Measurements from ENCODE around the gene CACNB2.

Gene CACNB2

GRCh38 chr10:18313140-18313530 lies 172.9 kb downstream of the CACNB2 start:
- Histone ChIP-seq H3K27ac (ENCODE audit: low read depth, low read length) (no peak overlapping the region), H3K4me1 (ENCODE audit: control insufficient read depth, insufficient read depth, low read length, unreplicated experiment) (peaks cover 9% of the 10 kb centered on the region), H3K79me2 (ENCODE audit: control insufficient read depth, insufficient read depth, low read length, unreplicated experiment) (no peaks in the 10 kb centered on the region), H3K4me3 (ENCODE audit: low read depth, low read length) (no peak overlapping the region), H3K36me3 (ENCODE audit: insufficient read depth, low read length) (no peaks in the 10 kb centered on the region), H2AFZ (ENCODE audit: low read length, unreplicated experiment) (no peak overlapping the region), H3K27me3 (ENCODE audit: insufficient read depth, low read length) (no peaks in the 10 kb centered on the region)

DNA sequence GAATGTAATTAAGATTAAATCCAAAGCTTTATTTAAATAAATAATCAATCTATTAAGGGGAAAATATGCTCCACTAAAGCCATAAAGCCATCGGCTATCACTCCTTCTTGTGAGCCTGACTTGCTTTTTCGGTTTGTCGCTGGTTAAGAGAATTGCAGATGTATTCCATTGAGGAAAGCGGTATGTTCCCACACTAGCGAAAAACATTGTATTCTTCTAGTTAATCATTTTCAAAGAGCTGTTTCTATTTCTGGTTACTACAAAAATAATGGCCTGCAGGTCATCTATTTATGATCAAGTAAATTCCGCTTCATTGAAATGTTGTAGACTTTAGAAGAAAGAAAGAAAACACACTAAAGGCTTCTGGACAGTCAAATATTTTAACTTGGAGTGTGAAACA lies 173.4 kb downstream of the CACNB2 start:
- H3K79me2 ChIP-seq (ENCODE audit: control insufficient read depth, insufficient read depth, low read length, unreplicated experiment): no peaks in the 10 kb centered on the region
- H3K27ac ChIP-seq (ENCODE audit: low read depth, low read length): no peak overlapping the region
- peaks cover 4% of the 10 kb centered on the region for H3K4me1 ChIP-seq (ENCODE audit: control insufficient read depth, insufficient read depth, low read length, unreplicated experiment)
- H3K36me3 ChIP-seq (ENCODE audit: insufficient read depth, low read length): no peaks in the 10 kb centered on the region
- no peaks in the 10 kb centered on the region for H3K27me3 ChIP-seq (ENCODE audit: insufficient read depth, low read length)
- H2AFZ ChIP-seq (ENCODE audit: low read length, unreplicated experiment): no peak overlapping the region
- no peak overlapping the region for H3K4me3 ChIP-seq (ENCODE audit: low read depth, low read length)

DNA sequence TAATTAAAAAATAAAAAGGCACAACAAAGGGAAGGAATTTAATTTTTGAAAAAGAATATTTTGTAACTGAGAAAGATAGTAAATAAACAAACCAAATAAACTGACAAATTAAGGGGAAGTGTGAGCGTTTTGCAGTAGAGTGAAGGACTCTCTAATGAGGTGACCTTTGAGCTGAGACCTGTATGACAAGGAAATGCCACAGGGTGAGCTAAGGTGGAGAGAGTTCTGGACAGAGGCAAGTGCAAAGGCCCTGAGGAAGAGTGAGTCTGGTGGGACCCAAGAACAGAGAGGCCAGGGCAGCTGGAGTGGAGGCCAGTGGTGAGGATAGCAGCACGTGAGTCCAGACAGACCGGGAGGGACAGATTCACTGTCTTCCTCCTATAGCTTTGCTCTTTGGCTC lies 179.4 kb downstream of the CACNB2 start:
- no peak overlapping the region for H3K27ac ChIP-seq (ENCODE audit: low read depth, low read length)

DNA sequence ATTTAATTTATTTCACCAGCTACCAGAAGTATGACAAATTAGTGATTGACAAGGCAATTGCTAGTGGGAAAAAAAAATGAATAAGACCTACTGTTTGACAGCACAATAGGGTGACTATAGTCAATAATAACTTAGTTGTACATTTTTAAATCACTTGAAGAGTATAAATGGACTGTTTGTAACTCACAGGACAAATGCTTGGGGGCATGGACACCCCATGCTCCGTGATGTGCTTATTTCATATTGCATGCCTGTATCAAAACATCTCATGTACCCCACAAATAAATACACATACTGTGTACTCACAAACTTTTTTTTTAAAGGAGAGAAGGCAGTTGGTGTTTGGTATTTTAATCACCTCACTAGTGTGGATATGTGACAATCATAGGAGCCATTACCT lies 181.1 kb downstream of the CACNB2 start:
- H3K79me2 ChIP-seq (ENCODE audit: control insufficient read depth, insufficient read depth, low read length, unreplicated experiment): no peaks in the 10 kb centered on the region
- H2AFZ ChIP-seq (ENCODE audit: low read length, unreplicated experiment): no peak overlapping the region
- H3K36me3 ChIP-seq (ENCODE audit: insufficient read depth, low read length): no peaks in the 10 kb centered on the region
- H3K27ac ChIP-seq (ENCODE audit: low read depth, low read length): no peak overlapping the region
- H3K4me1 ChIP-seq (ENCODE audit: control insufficient read depth, insufficient read depth, low read length, unreplicated experiment): no peaks in the 10 kb centered on the region
- no peaks in the 10 kb centered on the region for H3K27me3 ChIP-seq (ENCODE audit: insufficient read depth, low read length)
- no peak overlapping the region for H3K4me3 ChIP-seq (ENCODE audit: low read depth, low read length)

More for the DNA sequence above, 179.4 kb downstream of the CACNB2 start:
- H3K27me3 ChIP-seq (ENCODE audit: insufficient read depth, low read length): no peaks in the 10 kb centered on the region
- H3K4me3 ChIP-seq (ENCODE audit: low read depth, low read length): no peak overlapping the region
- H3K4me1 ChIP-seq (ENCODE audit: control insufficient read depth, insufficient read depth, low read length, unreplicated experiment): no peaks in the 10 kb centered on the region
- no peaks in the 10 kb centered on the region for H3K36me3 ChIP-seq (ENCODE audit: insufficient read depth, low read length)
- no peak overlapping the region for H2AFZ ChIP-seq (ENCODE audit: low read length, unreplicated experiment)
- H3K79me2 ChIP-seq (ENCODE audit: control insufficient read depth, insufficient read depth, low read length, unreplicated experiment): no peaks in the 10 kb centered on the region

GRCh38 chr10:18323916-18324315 lies 183.7 kb downstream of the CACNB2 start:
- Histone ChIP-seq H3K79me2 (ENCODE audit: control insufficient read depth, insufficient read depth, low read length, unreplicated experiment) (no peaks in the 10 kb centered on the region), H3K27me3 (ENCODE audit: insufficient read depth, low read length) (no peaks in the 10 kb centered on the region), H3K4me1 (ENCODE audit: control insufficient read depth, insufficient read depth, low read length, unreplicated experiment) (no peaks in the 10 kb centered on the region), H3K27ac (ENCODE audit: low read depth, low read length) (no peak overlapping the region), H3K36me3 (ENCODE audit: insufficient read depth, low read length) (no peaks in the 10 kb centered on the region), H2AFZ (ENCODE audit: low read length, unreplicated experiment) (no peak overlapping the region), H3K4me3 (ENCODE audit: low read depth, low read length) (no peak overlapping the region)

GRCh38 chr10:18325410-18325809 lies 185.2 kb downstream of the CACNB2 start:
- Histone ChIP-seq H3K36me3 (ENCODE audit: insufficient read depth, low read length) (no peaks in the 10 kb centered on the region), H3K4me3 (ENCODE audit: low read depth, low read length) (no peak overlapping the region), H2AFZ (ENCODE audit: low read length, unreplicated experiment) (no peak overlapping the region), H3K4me1 (ENCODE audit: control insufficient read depth, insufficient read depth, low read length, unreplicated experiment) (no peaks in the 10 kb centered on the region), H3K27me3 (ENCODE audit: insufficient read depth, low read length) (no peaks in the 10 kb centered on the region), H3K79me2 (ENCODE audit: control insufficient read depth, insufficient read depth, low read length, unreplicated experiment) (no peaks in the 10 kb centered on the region), H3K27ac (ENCODE audit: low read depth, low read length) (no peak overlapping the region)

DNA sequence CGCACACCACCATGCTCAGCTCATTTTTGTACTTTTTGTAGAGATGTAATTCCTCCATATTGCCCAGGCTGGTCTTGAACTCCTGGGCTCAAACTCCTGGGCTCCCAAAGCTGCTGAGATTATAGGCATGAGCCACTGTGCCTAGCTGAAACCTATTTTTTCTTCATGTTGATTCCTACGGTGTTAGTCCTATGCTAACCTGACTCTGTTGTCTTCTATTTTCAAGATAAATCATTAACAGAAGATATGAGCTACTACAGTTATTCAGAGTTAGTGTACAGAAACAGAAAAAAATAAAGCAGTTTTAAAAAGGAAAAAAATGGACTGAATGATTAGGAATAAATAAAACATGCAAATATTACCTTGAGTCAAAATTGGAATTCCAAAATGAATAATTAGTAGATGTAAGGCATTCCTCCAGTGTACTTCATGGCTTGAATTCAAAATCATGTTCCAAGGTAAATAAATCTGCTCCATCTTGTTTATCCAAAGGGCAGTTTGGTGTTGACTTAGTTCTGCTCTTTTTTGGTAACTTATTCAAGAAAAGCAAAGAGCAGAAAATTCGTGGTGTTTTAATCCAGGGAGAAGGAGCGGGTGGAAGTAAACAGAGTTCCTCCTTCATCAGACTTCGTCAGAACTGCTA lies 185.8 kb downstream of the CACNB2 start:
- H3K4me1 ChIP-seq (ENCODE audit: control insufficient read depth, insufficient read depth, low read length, unreplicated experiment): no peaks in the 10 kb centered on the region
- H3K27ac ChIP-seq (ENCODE audit: low read depth, low read length): no peak overlapping the region
- H3K36me3 ChIP-seq (ENCODE audit: insufficient read depth, low read length): no peaks in the 10 kb centered on the region
- no peaks in the 10 kb centered on the region for H3K27me3 ChIP-seq (ENCODE audit: insufficient read depth, low read length)
- no peak overlapping the region for H2AFZ ChIP-seq (ENCODE audit: low read length, unreplicated experiment)
- H3K4me3 ChIP-seq (ENCODE audit: low read depth, low read length): no peak overlapping the region
- no peaks in the 10 kb centered on the region for H3K79me2 ChIP-seq (ENCODE audit: control insufficient read depth, insufficient read depth, low read length, unreplicated experiment)

DNA sequence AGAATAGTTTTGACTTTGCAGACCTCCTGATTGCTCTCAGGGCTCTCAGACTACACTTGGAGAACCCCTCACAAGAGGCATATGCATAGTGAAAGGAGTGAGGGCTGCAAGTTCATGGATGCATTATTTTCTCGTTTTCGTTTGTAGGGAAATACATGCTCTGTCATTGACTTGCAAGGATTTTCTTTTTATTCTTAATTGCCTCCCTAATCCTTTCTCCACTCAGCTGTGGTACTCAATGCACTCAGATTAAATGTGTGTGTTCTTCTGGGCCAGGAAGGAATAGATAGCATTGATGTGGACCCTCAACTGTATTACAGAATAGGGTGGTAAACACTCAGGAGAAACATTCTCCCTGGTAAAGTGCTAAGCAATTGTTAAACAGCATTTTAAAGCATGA lies 188.7 kb downstream of the CACNB2 start:
- Histone ChIP-seq H2AFZ (ENCODE audit: low read length, unreplicated experiment) (no peak overlapping the region), H3K36me3 (ENCODE audit: insufficient read depth, low read length) (no peaks in the 10 kb centered on the region), H3K27ac (ENCODE audit: low read depth, low read length) (no peak overlapping the region), H3K4me3 (ENCODE audit: low read depth, low read length) (no peak overlapping the region), H3K79me2 (ENCODE audit: control insufficient read depth, insufficient read depth, low read length, unreplicated experiment) (no peaks in the 10 kb centered on the region), H3K4me1 (ENCODE audit: control insufficient read depth, insufficient read depth, low read length, unreplicated experiment) (peaks cover 1% of the 10 kb centered on the region), H3K27me3 (ENCODE audit: insufficient read depth, low read length) (no peaks in the 10 kb centered on the region)

GRCh38 chr10:18332048-18332447 lies 191.8 kb downstream of the CACNB2 start:
- H3K36me3 ChIP-seq (ENCODE audit: insufficient read depth, low read length): no peaks in the 10 kb centered on the region
- no peak overlapping the region for H3K27ac ChIP-seq (ENCODE audit: low read depth, low read length)
- no peaks in the 10 kb centered on the region for H3K79me2 ChIP-seq (ENCODE audit: control insufficient read depth, insufficient read depth, low read length, unreplicated experiment)
- H3K4me3 ChIP-seq (ENCODE audit: low read depth, low read length): no peak overlapping the region
- H3K27me3 ChIP-seq (ENCODE audit: insufficient read depth, low read length): no peaks in the 10 kb centered on the region
- H2AFZ ChIP-seq (ENCODE audit: low read length, unreplicated experiment): no peak overlapping the region
- peaks cover 11% of the 10 kb centered on the region for H3K4me1 ChIP-seq (ENCODE audit: control insufficient read depth, insufficient read depth, low read length, unreplicated experiment)

DNA sequence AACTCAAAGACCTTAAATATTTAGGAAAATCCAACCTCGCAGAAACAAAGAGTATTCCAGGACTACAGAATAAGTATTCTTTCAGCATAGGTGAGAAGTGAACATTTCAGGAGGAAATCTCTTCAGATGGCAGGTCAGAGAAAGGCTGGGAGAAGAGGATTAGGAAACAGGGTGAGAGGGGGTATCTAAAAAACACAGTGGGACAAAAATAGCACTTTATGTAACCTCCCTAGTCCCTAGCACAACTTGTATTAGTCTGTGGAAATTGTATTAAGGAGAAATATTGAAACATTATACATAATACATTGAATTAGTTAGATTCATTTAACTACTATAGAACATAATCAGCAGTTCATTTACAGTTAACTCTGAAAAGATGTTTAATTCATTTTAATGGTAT lies 192.3 kb downstream of the CACNB2 start:
- Histone ChIP-seq H3K27ac (ENCODE audit: low read depth, low read length) (no peak overlapping the region), H3K79me2 (ENCODE audit: control insufficient read depth, insufficient read depth, low read length, unreplicated experiment) (no peaks in the 10 kb centered on the region), H3K4me1 (ENCODE audit: control insufficient read depth, insufficient read depth, low read length, unreplicated experiment) (peaks cover 11% of the 10 kb centered on the region), H3K36me3 (ENCODE audit: insufficient read depth, low read length) (no peaks in the 10 kb centered on the region), H3K27me3 (ENCODE audit: insufficient read depth, low read length) (no peaks in the 10 kb centered on the region), H3K4me3 (ENCODE audit: low read depth, low read length) (no peak overlapping the region), H2AFZ (ENCODE audit: low read length, unreplicated experiment) (no peak overlapping the region)

DNA sequence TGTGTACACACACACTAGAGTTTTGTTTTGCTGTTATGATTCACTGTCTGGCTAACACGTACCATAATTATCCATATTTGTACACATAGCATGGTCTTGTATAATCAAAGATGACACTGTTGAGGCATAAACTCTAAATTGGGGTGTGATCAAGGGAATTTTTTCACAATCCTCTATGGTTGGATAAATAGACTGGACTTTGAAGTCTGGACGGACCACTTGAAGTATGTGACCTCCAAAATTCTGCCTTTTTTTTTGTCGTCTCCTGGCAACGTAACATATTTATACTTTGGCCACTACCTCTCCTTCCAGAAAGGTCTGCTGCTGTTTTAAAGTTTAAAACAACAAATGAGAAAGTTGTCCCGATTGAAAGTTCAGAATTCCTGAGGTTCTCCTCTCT lies 193.4 kb downstream of the CACNB2 start:
- H2AFZ ChIP-seq (ENCODE audit: low read length, unreplicated experiment): peak overlapping the region; percentile 35
- H3K36me3 ChIP-seq (ENCODE audit: insufficient read depth, low read length): no peaks in the 10 kb centered on the region
- H3K27ac ChIP-seq (ENCODE audit: low read depth, low read length): no peak overlapping the region
- peak overlapping the region; percentile 66 for H3K4me3 ChIP-seq (ENCODE audit: low read depth, low read length)
- peaks cover 11% of the 10 kb centered on the region for H3K4me1 ChIP-seq (ENCODE audit: control insufficient read depth, insufficient read depth, low read length, unreplicated experiment)
- H3K79me2 ChIP-seq (ENCODE audit: control insufficient read depth, insufficient read depth, low read length, unreplicated experiment): no peaks in the 10 kb centered on the region
- no peaks in the 10 kb centered on the region for H3K27me3 ChIP-seq (ENCODE audit: insufficient read depth, low read length)
